ENCODE data around the gene RANBP3. TPM values are rescaled to one million over a fixed set of nuclear protein-coding genes. Genes with fewer than 3 reads are reported as not detected.

The RANBP3 gene
- total RNA-seq, 2 donors from 2014 or later, result 76.8 to 86.9 TPM

- Mint-ChIP-seq H3K27me3 (no peaks in the 10 kb centered on the region), H3K4me3 (no peak overlapping the region), H3K4me1 (peaks cover 49% of the 10 kb centered on the region), H3K27ac (peak overlapping the region; percentile 95), H3K36me3 (ENCODE audit: low read depth) (peaks cover 8% of the 10 kb centered on the region)
- no peak for ATAC-seq
- no peak for DNase-seq
- no peaks in the 10 kb centered on the region for H3K9me3 ChIP-seq (ENCODE audit: control insufficient read depth, low read length, poor library complexity, severe bottlenecking)
Measured at GRCh38 chr19:5973867-5974635, 3.9 kb downstream of the RANBP3 start.

GRCh38 chr19:5973376-5973775 is 4.6 kb downstream of the RANBP3 start:
- H3K4me3 Mint-ChIP-seq, result no peak overlapping the region
- H3K9me3 ChIP-seq (ENCODE audit: control insufficient read depth, low read length, poor library complexity, severe bottlenecking), result no peaks in the 10 kb centered on the region
- DNase-seq (no peak), ATAC-seq (no peak)
- no peak overlapping the region for H3K27ac Mint-ChIP-seq
- H3K4me1 Mint-ChIP-seq, result peaks cover 48% of the 10 kb centered on the region
- no peaks in the 10 kb centered on the region for H3K27me3 Mint-ChIP-seq
- H3K36me3 Mint-ChIP-seq (ENCODE audit: low read depth), result peaks cover 8% of the 10 kb centered on the region

DNA sequence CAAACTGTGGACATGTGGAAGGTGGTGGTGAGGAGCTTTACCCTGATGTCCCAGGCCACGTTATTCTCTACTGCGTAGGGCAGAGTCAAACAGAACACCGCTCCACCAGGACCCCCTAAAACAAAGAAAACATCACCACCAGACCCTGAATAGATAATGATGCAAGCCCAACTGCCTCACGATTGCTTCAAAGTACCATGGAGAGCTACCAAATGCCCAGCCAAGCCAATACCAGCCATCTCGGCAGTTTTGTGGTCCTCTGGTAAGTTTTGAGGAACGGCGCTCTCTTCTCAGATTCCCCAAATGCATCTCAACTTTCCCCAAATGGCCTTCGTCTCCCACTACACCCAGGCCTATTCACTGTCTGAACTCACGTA is 5.6 kb downstream of the RANBP3 start:
- H3K36me3 Mint-ChIP-seq (ENCODE audit: low read depth), result peaks cover 6% of the 10 kb centered on the region
- peaks cover 55% of the 10 kb centered on the region for H3K4me1 Mint-ChIP-seq
- no peak for ATAC-seq
- H3K4me3 Mint-ChIP-seq, result no peak overlapping the region
- H3K27me3 Mint-ChIP-seq, result no peaks in the 10 kb centered on the region
- H3K27ac Mint-ChIP-seq, result peak overlapping the region; percentile 79
- no peak for DNase-seq
- no peaks in the 10 kb centered on the region for H3K9me3 ChIP-seq (ENCODE audit: control insufficient read depth, low read length, poor library complexity, severe bottlenecking)

GRCh38 chr19:5971714-5972354 is 6.1 kb downstream of the RANBP3 start:
- DNase-seq (no peak), ATAC-seq (no peak)
- Mint-ChIP-seq H3K27me3 (no peaks in the 10 kb centered on the region), H3K36me3 (ENCODE audit: low read depth) (peaks cover 4% of the 10 kb centered on the region), H3K27ac (peak overlapping the region; percentile 79), H3K4me3 (no peak overlapping the region), H3K4me1 (peaks cover 52% of the 10 kb centered on the region)
- no peaks in the 10 kb centered on the region for H3K9me3 ChIP-seq (ENCODE audit: control insufficient read depth, low read length, poor library complexity, severe bottlenecking)

- H3K9me3 ChIP-seq (ENCODE audit: control insufficient read depth, low read length, poor library complexity, severe bottlenecking), result no peaks in the 10 kb centered on the region
- DNase-seq (no peak), ATAC-seq (no peak)
- H3K27ac Mint-ChIP-seq, result no peak overlapping the region
- H3K4me3 Mint-ChIP-seq, result no peak overlapping the region
- H3K4me1 Mint-ChIP-seq, result peaks cover 54% of the 10 kb centered on the region
- no peaks in the 10 kb centered on the region for H3K27me3 Mint-ChIP-seq
- H3K36me3 Mint-ChIP-seq (ENCODE audit: low read depth), result no peaks in the 10 kb centered on the region
Measured at GRCh38 chr19:5969476-5969875, 8.5 kb downstream of the RANBP3 start.

- Mint-ChIP-seq H3K4me1 (peaks cover 53% of the 10 kb centered on the region), H3K27me3 (no peaks in the 10 kb centered on the region), H3K36me3 (ENCODE audit: low read depth) (peaks cover 2% of the 10 kb centered on the region), H3K4me3 (no peak overlapping the region), H3K27ac (peak overlapping the region; percentile 94)
- no peaks in the 10 kb centered on the region for H3K9me3 ChIP-seq (ENCODE audit: control insufficient read depth, low read length, poor library complexity, severe bottlenecking)
- ATAC-seq (no peak), DNase-seq (no peak)
Measured at GRCh38 chr19:5968431-5969373, 9.2 kb downstream of the RANBP3 start.

GRCh38 chr19:5967994-5968430 is 9.9 kb downstream of the RANBP3 start:
- peak overlapping the region; percentile 94 for H3K27ac Mint-ChIP-seq
- no peaks in the 10 kb centered on the region for H3K27me3 Mint-ChIP-seq
- H3K4me1 Mint-ChIP-seq, result peaks cover 57% of the 10 kb centered on the region
- H3K4me3 Mint-ChIP-seq, result peak overlapping the region; percentile 53
- peaks cover 2% of the 10 kb centered on the region for H3K36me3 Mint-ChIP-seq (ENCODE audit: low read depth)
- ATAC-seq (peak; percentile 77), DNase-seq (peak; percentile 33 to 54 (median 39))
- H3K9me3 ChIP-seq (ENCODE audit: control insufficient read depth, low read length, poor library complexity, severe bottlenecking), result no peaks in the 10 kb centered on the region

DNA sequence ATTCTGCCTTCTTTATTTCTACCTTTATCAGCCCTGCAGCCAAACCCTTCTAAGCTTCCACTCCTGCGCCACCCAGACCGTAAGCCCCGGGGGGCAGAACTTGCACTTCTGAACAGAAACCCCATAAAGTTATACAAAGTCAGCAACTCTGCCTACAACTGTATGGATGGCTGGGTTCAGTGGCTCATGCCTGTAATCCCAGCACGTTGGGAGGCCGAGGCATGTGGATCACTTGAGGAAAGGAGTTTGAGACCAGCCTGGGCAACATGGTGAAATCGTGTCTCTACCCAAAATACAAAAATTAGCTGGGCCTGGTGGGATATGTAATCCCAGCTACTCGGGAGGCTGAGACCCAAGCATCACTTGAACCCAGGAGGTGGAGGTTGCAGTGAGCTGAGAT is 10.4 kb downstream of the RANBP3 start:
- peak overlapping the region; percentile 94 for H3K27ac Mint-ChIP-seq
- DNase-seq (no peak), ATAC-seq (no peak)
- H3K4me3 Mint-ChIP-seq, result peak overlapping the region; percentile 53
- no peaks in the 10 kb centered on the region for H3K9me3 ChIP-seq (ENCODE audit: control insufficient read depth, low read length, poor library complexity, severe bottlenecking)
- no peaks in the 10 kb centered on the region for H3K27me3 Mint-ChIP-seq
- peaks cover 2% of the 10 kb centered on the region for H3K36me3 Mint-ChIP-seq (ENCODE audit: low read depth)
- peaks cover 60% of the 10 kb centered on the region for H3K4me1 Mint-ChIP-seq

DNA sequence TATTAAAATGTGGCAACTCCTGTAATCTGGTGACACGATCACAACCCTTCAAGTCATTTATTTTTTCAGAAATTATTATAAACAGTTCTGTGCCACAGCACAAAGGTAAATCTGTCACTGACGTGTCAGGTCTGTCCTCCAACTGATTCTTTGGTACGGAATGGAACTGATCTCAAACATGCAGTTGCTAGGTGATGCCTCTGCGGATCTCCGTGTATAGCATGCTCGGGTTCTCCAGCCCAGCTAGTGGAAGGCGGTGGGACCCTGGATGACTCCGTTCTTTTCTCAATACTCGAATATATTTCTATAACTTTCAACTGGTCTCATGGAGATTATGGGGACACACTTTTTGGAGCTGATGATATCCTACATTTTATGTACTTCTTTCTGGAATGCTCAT is 11.0 kb downstream of the RANBP3 start:
- Mint-ChIP-seq H3K36me3 (ENCODE audit: low read depth) (peaks cover 2% of the 10 kb centered on the region), H3K4me3 (no peak overlapping the region), H3K4me1 (peaks cover 61% of the 10 kb centered on the region), H3K27me3 (no peaks in the 10 kb centered on the region), H3K27ac (peak overlapping the region; percentile 99)
- no peak for DNase-seq
- ATAC-seq, result no peak
- no peaks in the 10 kb centered on the region for H3K9me3 ChIP-seq (ENCODE audit: control insufficient read depth, low read length, poor library complexity, severe bottlenecking)

GRCh38 chr19:5966215-5966614 is 11.7 kb downstream of the RANBP3 start:
- ATAC-seq, result no peak
- peak overlapping the region; percentile 99 for H3K27ac Mint-ChIP-seq
- H3K27me3 Mint-ChIP-seq, result no peaks in the 10 kb centered on the region
- H3K4me1 Mint-ChIP-seq, result peaks cover 62% of the 10 kb centered on the region
- no peak for DNase-seq
- no peak overlapping the region for H3K4me3 Mint-ChIP-seq
- peaks cover 2% of the 10 kb centered on the region for H3K36me3 Mint-ChIP-seq (ENCODE audit: low read depth)
- no peaks in the 10 kb centered on the region for H3K9me3 ChIP-seq (ENCODE audit: control insufficient read depth, low read length, poor library complexity, severe bottlenecking)

- Mint-ChIP-seq H3K36me3 (ENCODE audit: low read depth) (peaks cover 2% of the 10 kb centered on the region), H3K27ac (peak overlapping the region; percentile 99), H3K4me1 (peaks cover 68% of the 10 kb centered on the region), H3K27me3 (no peaks in the 10 kb centered on the region), H3K4me3 (peak overlapping the region; percentile 75)
- no peak for ATAC-seq
- no peaks in the 10 kb centered on the region for H3K9me3 ChIP-seq (ENCODE audit: control insufficient read depth, low read length, poor library complexity, severe bottlenecking)
- DNase-seq, result no peak
Measured at GRCh38 chr19:5964816-5965565, 12.9 kb downstream of the RANBP3 start.

DNA sequence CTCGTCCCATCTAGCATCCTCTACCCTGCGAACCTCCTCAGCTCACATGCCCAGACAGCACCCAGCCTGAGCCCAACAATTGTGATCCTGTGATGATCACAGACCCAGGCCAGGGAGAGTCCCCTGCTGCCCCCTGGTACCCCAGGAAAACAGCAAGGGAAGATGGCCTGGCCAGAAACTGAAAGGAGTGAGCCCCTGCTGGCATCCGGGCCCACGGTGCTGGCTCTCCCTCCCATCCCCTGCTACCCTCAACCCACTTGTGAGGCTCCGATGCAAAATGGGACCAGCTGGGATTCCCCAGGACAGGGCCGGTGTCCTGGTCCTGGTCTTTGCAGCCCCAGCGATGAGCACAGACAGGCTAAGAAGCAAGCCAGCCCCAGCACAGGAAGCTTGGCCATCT is 14.1 kb downstream of the RANBP3 start:
- Mint-ChIP-seq H3K27ac (peak overlapping the region; percentile 99), H3K4me1 (peaks cover 70% of the 10 kb centered on the region), H3K36me3 (ENCODE audit: low read depth) (peaks cover 2% of the 10 kb centered on the region), H3K27me3 (no peaks in the 10 kb centered on the region), H3K4me3 (peak overlapping the region; percentile 31)
- ATAC-seq, result no peak
- no peak for DNase-seq
- no peaks in the 10 kb centered on the region for H3K9me3 ChIP-seq (ENCODE audit: control insufficient read depth, low read length, poor library complexity, severe bottlenecking)
